Measurements from ENCODE around the gene GLE1. TPM values are rescaled to one million over a fixed set of nuclear protein-coding genes. Genes with fewer than 3 reads are reported as not detected.
A peak's percentile ranks its signal among the peaks of the same experiment; 100 is the strongest.

GLE1 gene
- total RNA-seq, 1 experiment from 2014 or later, result 27.0 TPM

DNA sequence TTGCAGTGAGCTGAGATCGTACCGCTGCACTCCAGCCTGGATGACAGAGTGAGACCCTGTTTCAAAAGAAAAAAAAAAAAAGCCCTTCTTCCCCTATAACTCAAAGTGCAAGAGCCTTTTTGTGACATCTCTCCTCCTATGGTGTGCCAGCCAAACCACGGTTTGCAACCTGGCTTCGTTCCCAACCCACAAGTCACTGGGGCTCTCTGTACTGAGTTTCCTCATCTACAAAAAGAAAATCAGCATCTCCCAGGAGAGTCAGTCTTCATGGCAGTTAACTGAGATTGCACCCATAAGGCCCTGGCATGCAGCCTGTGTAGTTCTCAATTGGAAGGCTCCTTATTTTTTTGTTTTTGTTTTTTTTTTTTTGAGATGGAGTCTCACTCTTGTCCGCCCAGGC is 34.0 kb upstream of the GLE1 start:
- POLR2A ChIA-PET (ENCODE audit: unreplicated experiment), result no interaction called here
- no peak for TF ChIP-seq EZH2phosphoT487 (IDR thresholded peaks at IDR 0.05; ENCODE audit: borderline replicate concordance, low read length)
- no peak for TF ChIP-seq CTCF (conservative IDR thresholded peaks at IDR 0.05; ENCODE audit: low read depth, low read length)
- no peak for TF ChIP-seq EZH2 (IDR thresholded peaks at IDR 0.05; ENCODE audit: low read length, unreplicated experiment)
- no peaks in the 10 kb centered on the region for H3K9me2 ChIP-seq (replicated peaks; ENCODE audit: low read length)
- DNase-seq, result peak; percentile 16
- no peak overlapping the region for H3K4me2 ChIP-seq (ENCODE audit: low read length)
- no peaks in the 10 kb centered on the region for H3K27me3 ChIP-seq (ENCODE audit: low read length)
- H2AFZ ChIP-seq (ENCODE audit: low read length), result no peak overlapping the region
- intact Hi-C loops (cut with micrococcal nuclease), result no loop called here
- H3K9me3 ChIP-seq (ENCODE audit: low read length), result no peaks in the 10 kb centered on the region
- no peaks in the 10 kb centered on the region for H3K4me1 ChIP-seq (ENCODE audit: insufficient read depth, low read length)
- CTCF ChIA-PET, result no interaction called here
- no peaks in the 10 kb centered on the region for H3F3A ChIP-seq (ENCODE audit: low read length, unreplicated experiment)
- H3K4me3 ChIP-seq (ENCODE audit: low read length), result no peak overlapping the region
- H3K36me3 ChIP-seq (ENCODE audit: low read depth, low read length), result no peaks in the 10 kb centered on the region
- H3K9ac ChIP-seq (ENCODE audit: low read length), result no peak overlapping the region
- ATAC-seq, result no peak
- no peaks in the 10 kb centered on the region for H4K20me1 ChIP-seq (ENCODE audit: low read length)
- no peak overlapping the region for H3K27ac ChIP-seq (ENCODE audit: low read length)
- no TSS peak for BruUV-seq (replicated peaks)
- no peaks in the 10 kb centered on the region for H3K79me2 ChIP-seq (ENCODE audit: low read length)

GRCh38 chr9:128473104-128473503 is 31.4 kb upstream of the GLE1 start:
- no peak overlapping the region for H3K27ac ChIP-seq (ENCODE audit: low read length)
- H3K4me3 ChIP-seq (ENCODE audit: low read length), result no peak overlapping the region
- H3K9ac ChIP-seq (ENCODE audit: low read length), result no peak overlapping the region
- H2AFZ ChIP-seq (ENCODE audit: low read length), result no peak overlapping the region
- no peaks in the 10 kb centered on the region for H3K9me2 ChIP-seq (replicated peaks; ENCODE audit: low read length)
- ChIA-PET CTCF (no interaction called here), POLR2A (ENCODE audit: unreplicated experiment) (no interaction called here)
- H3F3A ChIP-seq (ENCODE audit: low read length, unreplicated experiment), result no peaks in the 10 kb centered on the region
- no peaks in the 10 kb centered on the region for H3K79me2 ChIP-seq (ENCODE audit: low read length)
- no peaks in the 10 kb centered on the region for H3K27me3 ChIP-seq (ENCODE audit: low read length)
- TF ChIP-seq CTCF (conservative IDR thresholded peaks at IDR 0.05; ENCODE audit: low read depth, low read length) (no peak), EZH2 (IDR thresholded peaks at IDR 0.05; ENCODE audit: low read length, unreplicated experiment) (no peak), EZH2phosphoT487 (IDR thresholded peaks at IDR 0.05; ENCODE audit: borderline replicate concordance, low read length) (no peak)
- BruUV-seq (replicated peaks), result no TSS peak
- H3K4me1 ChIP-seq (ENCODE audit: insufficient read depth, low read length), result no peaks in the 10 kb centered on the region
- ATAC-seq, result no peak
- no peak for DNase-seq
- H4K20me1 ChIP-seq (ENCODE audit: low read length), result no peaks in the 10 kb centered on the region
- H3K9me3 ChIP-seq (ENCODE audit: low read length), result no peaks in the 10 kb centered on the region
- H3K4me2 ChIP-seq (ENCODE audit: low read length), result no peak overlapping the region
- no peaks in the 10 kb centered on the region for H3K36me3 ChIP-seq (ENCODE audit: low read depth, low read length)
- intact Hi-C loops (cut with micrococcal nuclease), result no loop called here

DNA sequence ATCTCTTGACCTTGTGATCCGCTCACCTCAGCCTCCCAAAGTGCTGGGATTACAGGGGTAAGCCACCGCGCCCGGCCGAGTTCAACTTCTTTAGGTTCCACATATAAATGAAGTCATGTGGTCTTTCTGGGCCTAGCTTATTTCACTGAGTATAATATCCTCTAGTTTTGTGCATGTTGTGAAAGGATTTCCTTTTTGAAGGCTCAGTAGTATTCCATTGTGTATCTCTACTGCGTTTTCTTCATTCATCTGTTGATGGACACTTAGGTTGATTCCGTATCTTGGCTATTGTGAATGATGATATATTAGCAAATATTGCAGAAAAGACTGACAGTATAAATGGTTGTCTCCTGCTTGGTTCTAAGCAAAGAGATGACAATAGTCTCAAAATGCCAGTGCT is 28.7 kb upstream of the GLE1 start:
- H3K4me2 ChIP-seq (ENCODE audit: low read length), result no peak overlapping the region
- no peak overlapping the region for H3K27ac ChIP-seq (ENCODE audit: low read length)
- TF ChIP-seq CTCF (conservative IDR thresholded peaks at IDR 0.05; ENCODE audit: low read depth, low read length) (no peak), EZH2phosphoT487 (IDR thresholded peaks at IDR 0.05; ENCODE audit: borderline replicate concordance, low read length) (no peak), EZH2 (IDR thresholded peaks at IDR 0.05; ENCODE audit: low read length, unreplicated experiment) (no peak)
- H3K27me3 ChIP-seq (ENCODE audit: low read length), result no peaks in the 10 kb centered on the region
- H3K4me3 ChIP-seq (ENCODE audit: low read length), result no peak overlapping the region
- peaks cover 2% of the 10 kb centered on the region for H3K36me3 ChIP-seq (ENCODE audit: low read depth, low read length)
- DNase-seq, result no peak
- no TSS peak for BruUV-seq (replicated peaks)
- H3K9me3 ChIP-seq (ENCODE audit: low read length), result no peaks in the 10 kb centered on the region
- no peak overlapping the region for H3K9ac ChIP-seq (ENCODE audit: low read length)
- POLR2A ChIA-PET (ENCODE audit: unreplicated experiment), result no interaction called here
- no peaks in the 10 kb centered on the region for H3F3A ChIP-seq (ENCODE audit: low read length, unreplicated experiment)
- H3K79me2 ChIP-seq (ENCODE audit: low read length), result no peaks in the 10 kb centered on the region
- no peaks in the 10 kb centered on the region for H3K4me1 ChIP-seq (ENCODE audit: insufficient read depth, low read length)
- intact Hi-C loops (cut with micrococcal nuclease), result no loop called here
- CTCF ChIA-PET, result no interaction called here
- H2AFZ ChIP-seq (ENCODE audit: low read length), result no peak overlapping the region
- H4K20me1 ChIP-seq (ENCODE audit: low read length), result no peaks in the 10 kb centered on the region
- H3K9me2 ChIP-seq (replicated peaks; ENCODE audit: low read length), result no peaks in the 10 kb centered on the region
- no peak for ATAC-seq
